OCI-LY3 (cell line): ENCODE measurements around the gene WDR91.

Source experiments
- H2AFZ ChIP-seq: fragments of 200-600, 300-600 bp; shearing (Covaris generic); 2 replicates; pipeline ENCODE4 v1.6.0; 2014; ENCODE audit warnings: antibody characterized with exemption, low read depth, low read length
- H3K27ac ChIP-seq: fragments of 200-600, 300-600 bp; sonication (generic); 2 replicates; pipeline ENCODE4 v1.5.1; 2014; ENCODE audit warnings: mild to moderate bottlenecking, low read length, moderate library complexity, mixed read lengths
- H3K27me3 ChIP-seq: fragments of 200-600, 300-600 bp; sonication (generic); 2 replicates; pipeline ENCODE4 v1.6.1; 2014; ENCODE audit warnings: low read depth, low read length, mixed read lengths
- H3K36me3 ChIP-seq: fragments of 200-600, 300-600 bp; sonication (generic); replicated peaks from 2 replicates; pipeline ENCODE3; 2014; ENCODE audit warnings: low read depth, low read length, mixed read lengths
- H3K4me1 ChIP-seq: fragments of 300-600, 200-600 bp; sonication (generic); 2 replicates; pipeline ENCODE4 v1.6.1; 2014; ENCODE audit warnings: low read length, mixed read lengths
- H3K4me2 ChIP-seq: fragments of 200-600, 300-600 bp; sonication (generic); 2 replicates; pipeline ENCODE4 v1.6.1; 2014; ENCODE audit warnings: low read length, mixed read lengths
- H3K4me3 ChIP-seq: fragments of 300-600, 200-600 bp; sonication (generic); 2 replicates; pipeline ENCODE4 v1.5.1; 2014; ENCODE audit warnings: antibody characterized with exemption, mild to moderate bottlenecking, low read length, moderate library complexity
- H3K79me2 ChIP-seq: fragments of 300-600, 200-600 bp; shearing (Covaris generic); 2 replicates; pipeline ENCODE4 v1.6.1; 2014; ENCODE audit warnings: mild to moderate bottlenecking, low read length, mixed read lengths
- H3K9ac ChIP-seq: fragments of 300-600, 200-600 bp; shearing (Covaris generic); 2 replicates; pipeline ENCODE4 v1.6.0; 2014; ENCODE audit warnings: mild to moderate bottlenecking, low read length, moderate library complexity
- H3K9me3 ChIP-seq: fragments of 200-600, 300-600 bp; shearing (Covaris generic); 2 replicates; pipeline ENCODE4 v1.6.1; 2014; ENCODE audit warnings: low read length, mixed read lengths; ENCODE audit not compliant: insufficient read depth
- H4K20me1 ChIP-seq: fragments of 200-600, 300-600 bp; sonication (generic); 2 replicates; pipeline ENCODE4 v1.6.1; 2016; ENCODE audit warnings: low read length, mixed read lengths; ENCODE audit not compliant: insufficient read depth
- EZH2phosphoT487 ChIP-seq: fragments of 200-600 bp; shearing (Covaris generic); IDR thresholded peaks from 2 replicates; pipeline ENCODE4 v1.6.1; 2018; ENCODE audit warnings: antibody characterized with exemption, mixed run types, low read depth
- TF ChIP-seq, protein P1 (sequence below): fragments of 200-600, 300-600 bp; sonication (generic); IDR thresholded peaks from 2 replicates; pipeline ENCODE4 v1.5.1; 2014; ENCODE audit warnings: antibody characterized with exemption, low read length, low read depth

Gene WDR91

DNA sequence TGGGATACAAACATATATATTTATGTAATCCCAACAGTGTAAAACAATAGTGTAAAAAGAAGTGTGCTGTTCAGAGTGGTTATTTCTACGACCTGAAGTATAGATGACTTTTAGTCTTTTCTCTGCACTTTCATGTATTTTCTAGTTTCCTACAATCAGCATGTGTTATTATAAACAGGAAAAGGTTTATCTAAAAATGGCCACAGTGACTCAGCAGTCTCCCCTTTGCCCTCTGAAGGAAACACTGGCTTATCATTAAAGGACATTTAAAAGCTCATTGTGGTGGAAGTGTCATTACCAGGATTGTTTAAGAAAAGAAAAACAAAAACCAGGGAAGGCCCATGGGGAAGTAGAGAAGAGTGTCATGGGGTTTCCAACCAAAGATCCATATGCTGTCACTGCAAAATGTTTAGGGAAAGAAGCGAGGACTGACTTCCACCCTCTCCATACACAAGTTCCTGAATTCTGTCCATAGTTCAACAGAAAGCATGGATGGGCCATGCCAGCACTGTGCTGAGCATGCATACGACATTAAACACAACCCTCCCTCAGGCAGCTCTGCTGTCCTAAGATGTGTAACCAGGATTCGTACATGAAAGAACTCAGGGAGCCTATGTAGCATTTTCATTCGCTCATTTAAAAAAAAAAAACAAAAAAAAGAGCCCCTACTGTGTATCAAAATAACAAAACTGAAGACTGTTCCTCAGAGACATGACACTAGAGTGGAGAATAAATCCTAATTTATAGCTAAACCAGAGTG lies 51.0 kb downstream of the WDR91 start:
- no peak overlapping the region; the same call in 1 of the 2 replicates for H3K4me2 ChIP-seq
- H3K4me1 ChIP-seq, result peaks cover 11% of the 10 kb centered on the region
- H3K27ac ChIP-seq, result no peak overlapping the region
- no peaks in the 10 kb centered on the region for H3K27me3 ChIP-seq
- no peak overlapping the region for H2AFZ ChIP-seq
- H3K36me3 ChIP-seq, result peaks cover 52% of the 10 kb centered on the region
- TF ChIP-seq, protein P1, sequence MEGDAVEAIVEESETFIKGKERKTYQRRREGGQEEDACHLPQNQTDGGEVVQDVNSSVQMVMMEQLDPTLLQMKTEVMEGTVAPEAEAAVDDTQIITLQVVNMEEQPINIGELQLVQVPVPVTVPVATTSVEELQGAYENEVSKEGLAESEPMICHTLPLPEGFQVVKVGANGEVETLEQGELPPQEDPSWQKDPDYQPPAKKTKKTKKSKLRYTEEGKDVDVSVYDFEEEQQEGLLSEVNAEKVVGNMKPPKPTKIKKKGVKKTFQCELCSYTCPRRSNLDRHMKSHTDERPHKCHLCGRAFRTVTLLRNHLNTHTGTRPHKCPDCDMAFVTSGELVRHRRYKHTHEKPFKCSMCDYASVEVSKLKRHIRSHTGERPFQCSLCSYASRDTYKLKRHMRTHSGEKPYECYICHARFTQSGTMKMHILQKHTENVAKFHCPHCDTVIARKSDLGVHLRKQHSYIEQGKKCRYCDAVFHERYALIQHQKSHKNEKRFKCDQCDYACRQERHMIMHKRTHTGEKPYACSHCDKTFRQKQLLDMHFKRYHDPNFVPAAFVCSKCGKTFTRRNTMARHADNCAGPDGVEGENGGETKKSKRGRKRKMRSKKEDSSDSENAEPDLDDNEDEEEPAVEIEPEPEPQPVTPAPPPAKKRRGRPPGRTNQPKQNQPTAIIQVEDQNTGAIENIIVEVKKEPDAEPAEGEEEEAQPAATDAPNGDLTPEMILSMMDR, result no peak
- no peak for TF ChIP-seq EZH2phosphoT487
- H3K4me3 ChIP-seq, result no peak overlapping the region
- no peak overlapping the region for H3K9ac ChIP-seq
- no peaks in the 10 kb centered on the region for H4K20me1 ChIP-seq
- no peaks in the 10 kb centered on the region for H3K79me2 ChIP-seq
- H3K9me3 ChIP-seq, result peaks cover 23% of the 10 kb centered on the region; the same call in 1 of the 2 replicates

DNA sequence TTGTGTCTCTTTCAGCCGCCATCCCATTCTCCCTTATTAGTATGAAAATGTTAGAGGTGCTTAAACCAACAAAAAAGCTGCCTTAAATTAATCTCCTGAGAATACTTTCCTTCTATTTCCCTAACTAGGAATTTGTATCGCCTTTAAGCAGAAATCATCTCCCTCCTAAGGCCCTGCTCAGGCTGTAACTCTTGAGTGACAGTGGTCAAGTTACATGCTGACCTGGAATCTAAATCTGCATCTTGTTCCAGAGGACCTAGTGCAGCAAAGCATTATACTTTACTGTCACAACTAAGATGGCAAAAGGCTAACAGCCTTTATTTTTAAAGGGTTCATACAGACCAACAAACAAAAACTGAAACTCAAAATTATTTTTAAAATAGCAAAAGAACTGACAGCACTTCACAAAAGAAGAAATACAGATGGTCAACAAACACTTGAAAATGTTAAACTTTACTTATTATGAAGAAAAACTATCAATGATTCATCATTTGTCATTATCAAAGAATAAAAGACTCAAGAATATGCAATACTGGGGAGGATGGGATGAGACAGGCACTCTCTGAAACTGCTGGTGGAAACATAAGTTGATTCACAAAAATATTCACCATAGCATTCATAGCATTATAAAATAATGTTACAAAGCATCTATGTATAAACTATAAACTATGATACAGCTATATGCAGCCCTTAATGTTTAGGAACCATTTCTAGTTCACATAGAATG lies 51.8 kb downstream of the WDR91 start:
- Histone ChIP-seq H3K36me3 (peaks cover 46% of the 10 kb centered on the region), H3K4me2 (no peak overlapping the region), H3K9ac (no peak overlapping the region), H3K9me3 (peaks cover 24% of the 10 kb centered on the region; the same call in 1 of the 2 replicates), H3K4me1 (peaks cover 11% of the 10 kb centered on the region), H3K4me3 (no peak overlapping the region), H4K20me1 (no peaks in the 10 kb centered on the region), H3K27ac (no peak overlapping the region), H3K79me2 (no peaks in the 10 kb centered on the region), H2AFZ (no peak overlapping the region), H3K27me3 (no peaks in the 10 kb centered on the region)
- TF ChIP-seq EZH2phosphoT487, result no peak
- TF ChIP-seq, protein P1, result no peak

DNA sequence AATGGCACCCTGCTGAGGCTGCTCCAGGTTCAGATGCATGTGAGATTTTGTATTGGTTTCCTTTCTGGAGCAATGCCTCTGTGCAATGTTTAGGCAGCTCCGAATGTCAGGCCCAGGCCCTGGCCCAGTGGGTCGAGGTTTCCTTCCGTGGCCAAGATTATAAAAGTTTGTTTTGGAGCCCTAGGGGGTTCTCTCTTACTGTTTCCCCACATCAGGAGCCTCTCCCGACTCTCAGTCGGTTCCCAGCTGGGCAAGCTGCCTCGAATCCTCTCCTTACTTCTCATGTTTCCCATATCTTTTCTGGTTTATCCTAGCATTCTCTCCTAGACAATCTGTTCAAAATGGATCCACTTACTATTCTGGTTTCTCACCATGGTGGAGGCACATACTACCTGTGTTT lies 52.5 kb downstream of the WDR91 start:
- Histone ChIP-seq H3K9me3 (peaks cover 27% of the 10 kb centered on the region; the same call in 1 of the 2 replicates), H3K27ac (no peak overlapping the region), H3K4me2 (no peak overlapping the region)

More for the DNA sequence above, 52.5 kb downstream of the WDR91 start:
- Histone ChIP-seq H3K27me3 (no peaks in the 10 kb centered on the region), H3K9ac (no peak overlapping the region), H3K4me1 (peaks cover 11% of the 10 kb centered on the region), H2AFZ (no peak overlapping the region), H3K36me3 (peaks cover 39% of the 10 kb centered on the region), H3K4me3 (no peak overlapping the region), H3K79me2 (no peaks in the 10 kb centered on the region), H4K20me1 (no peaks in the 10 kb centered on the region)
- TF ChIP-seq, protein P1, result no peak
- no peak for TF ChIP-seq EZH2phosphoT487
